ENCODE measurements around the gene NNT. TPM values are rescaled to one million over a fixed set of nuclear protein-coding genes. Genes with fewer than 3 reads are reported as not detected.

The NNT gene
- total RNA-seq (2016; rRNA removed; fragmentation: Illumina TruSeq; extraction: Trizol) (58.0 and 73.3 TPM in 2 replicates), polyA plus RNA-seq (2011; rRNA removed) (18.3 and 21.1 TPM in 2 replicates), polyA minus RNA-seq (2011; rRNA and poly(A)+ RNA removed; ENCODE audit: low replicate concordance) (77.1 and 157 TPM in 2 replicates), Bru-seq, nascent RNA (percentile 69 among the genes with signal in this experiment), BruChase-seq, experiment 1, labeled RNA remaining after a 6-hour chase (percentile 58 among the genes with signal in this experiment), BruChase-seq, experiment 2, labeled RNA remaining after a 2-hour chase (percentile 65 among the genes with signal in this experiment)
- total RNA-seq (2016; cell fraction: cytosol; rRNA removed; fragmentation: Illumina TruSeq; extraction: Trizol; ENCODE audit: low read depth), result 7.7 and 13.8 TPM in 2 replicates
- total RNA-seq (2016; cell fraction: insoluble cytoplasmic fraction; rRNA removed; fragmentation: Illumina TruSeq; extraction: Trizol), result 53.3 and 67.8 TPM in 2 replicates
- total RNA-seq (2016; cell fraction: membrane; rRNA removed; fragmentation: Illumina TruSeq; extraction: Trizol), result 18.8 and 21.2 TPM in 2 replicates
- total RNA-seq (2016; cell fraction: nucleus; rRNA removed; fragmentation: Illumina TruSeq; extraction: Trizol), result 57.3 and 66.1 TPM in 2 replicates
- 17.9 and 20.8 TPM in 2 replicates for polyA plus RNA-seq (2011; cell fraction: cytosol; rRNA removed)
- polyA plus RNA-seq (2011; cell fraction: nucleus; rRNA removed), result 14.9 and 15.6 TPM in 2 replicates
- polyA plus RNA-seq (2012), result 14.7 and 20.1 TPM in 2 replicates
- 1.9 and 3.2 TPM in 2 replicates for polyA plus RNA-seq (2016; cell fraction: cytosol; fragmentation: Illumina TruSeq; extraction: Trizol; ENCODE audit: low read depth)
- polyA plus RNA-seq (2016; cell fraction: insoluble cytoplasmic fraction; fragmentation: Illumina TruSeq; extraction: Trizol; ENCODE audit: low read depth), result 53.7 and 61.6 TPM in 2 replicates
- 8.4 and 10.0 TPM in 2 replicates for polyA plus RNA-seq (2016; cell fraction: membrane; fragmentation: Illumina TruSeq; extraction: Trizol; ENCODE audit: low read depth)
- 45.9 and 52.1 TPM in 2 replicates for polyA plus RNA-seq (2016; cell fraction: nucleus; fragmentation: Illumina TruSeq; extraction: Trizol; ENCODE audit: insufficient read depth, low read depth)
- polyA minus RNA-seq (2011; cell fraction: cytosol; rRNA and poly(A)+ RNA removed), result 24.7 and 28.9 TPM in 2 replicates
- 50.3 and 56.1 TPM in 2 replicates for polyA minus RNA-seq (2011; cell fraction: nucleus; rRNA and poly(A)+ RNA removed)
- long read RNA-seq, experiment 1, full-length matches to known transcripts, result 11 of 14 reads
- long read RNA-seq, experiment 1, partial matches to known transcripts, result 3 of 14 reads
- long read RNA-seq, experiment 1, other reads (novel, unspliced or antisense), result 0 of 14 reads
- long read RNA-seq, experiment 2, full-length matches to known transcripts, result 5 of 18 reads
- long read RNA-seq, experiment 2, partial matches to known transcripts, result 3 of 18 reads
- long read RNA-seq, experiment 2, other reads (novel, unspliced or antisense), result 10 of 18 reads

- TSS peak; percentile 72 for BruUV-seq (replicated peaks)
- peaks cover 47% of the 10 kb centered on the region for H3K4me1 ChIP-seq (ENCODE audit: insufficient read depth, low read length)
- DNase-seq (ENCODE audit: low spot score) (peak; percentile 61), FAIRE-seq (no peak), ATAC-seq (peak; percentile 95)
- peak within 1 kb of the TSS; percentile 69 for H2AFZ ChIP-seq (ENCODE audit: low read length)
- 0% methylated on average over 14 of the region's 60 CpGs for WGBS (ENCODE audit: low lambda C conversion rate)
- H4K20me1 ChIP-seq (ENCODE audit: insufficient read depth, low read length), result no peaks in the 10 kb centered on the region
- ChIA-PET CTCF (ENCODE audit: low intra/inter-chr PET ratio, low total read pairs) (no interaction called here), POLR2A (interaction anchor here (0.7 to 1.7 kb wide), 8 partner anchors 13 to 481 kb away, joined by 3 to 8 read pairs (median 3); partner anchors contain the start of genes TMEM267 and ZNF131)
- peak within 1 kb of the TSS; percentile 84 for H3K27ac ChIP-seq (ENCODE audit: extremely low read length, insufficient read depth, low read length)
- H3K4me2 ChIP-seq (ENCODE audit: low read depth, low read length), result peak within 1 kb of the TSS; percentile 97
- in situ Hi-C loops (cut with HindIII; ENCODE audit: extremely low pct_ligation_motif_present, low pct_unique_long_range_greater_than_20kb), result no loop called here
- peaks cover 30% of the 10 kb centered on the region for H3K79me2 ChIP-seq (ENCODE audit: insufficient read depth, low read length)
- no peaks in the 10 kb centered on the region for H3K9me3 ChIP-seq (ENCODE audit: low read length)
- H3K4me3 ChIP-seq (replicated peaks in 1 of 3; ENCODE audit: insufficient read depth in 1 of 3, low read depth in 2 of 3, low read length in 3 of 3), result peak within 1 kb of the TSS; percentile 61 to 89 (median 80)
- no peaks in the 10 kb centered on the region; a peak in 1 of 5 replicates for H3K27me3 ChIP-seq (ENCODE audit: control insufficient read depth in 1 of 2, insufficient read depth in 2 of 2, low read length in 2 of 2)
- intact Hi-C loops (cut with micrococcal nuclease; ENCODE audit: unreplicated experiment), result loop anchor here (1.0 kb wide), 1 partner anchor 46 kb away; no protein-coding TSS in a partner anchor
- no peaks in the 10 kb centered on the region for H3K36me3 ChIP-seq (replicated peaks in 1 of 2; ENCODE audit: control insufficient read depth in 1 of 2, insufficient read depth in 2 of 2, low read length in 2 of 2)
- H3K9ac ChIP-seq (ENCODE audit: insufficient read depth, low read depth, low read length), result peak within 1 kb of the TSS; percentile 78
- TF ChIP-seq ZFP62 (CRISPR knock-in tag; IDR thresholded peaks at IDR 0.05) (no peak), CC2D1A (CRISPR knock-in tag; IDR thresholded peaks at IDR 0.05) (no peak), ZNF33B (CRISPR knock-in tag; IDR thresholded peaks at IDR 0.05) (no peak), ZMAT5 (CRISPR knock-in tag; IDR thresholded peaks at IDR 0.05; ENCODE audit: borderline replicate concordance, low read depth) (no peak), BCLAF1 (IDR thresholded peaks at IDR 0.05) (no peak), ZIK1 (CRISPR knock-in tag; IDR thresholded peaks at IDR 0.05; ENCODE audit: borderline replicate concordance, low read depth) (no peak)
Observed at GRCh38 chr5:43602461-43603343, at the start of gene NNT. Gene NNT, plus strand, starts transcription at chr5:43603180. Its CDS starts 6,016 bp downstream, at chr5:43609196.

Data from HepG2 (cell line).